IPS-20b (cell line): ENCODE data around the gene PPIA.
"Not testable (repeated sequence)": the region's sequence is repeated elsewhere in the genome, so short reads cannot be mapped to it uniquely, and the experiment has no call there.

ENCODE experiments used
- H3K27ac ChIP-seq: one replicate; pipeline ENCODE4 v1.5.1; 2013; ENCODE audit warnings: low read length
- H3K27me3 ChIP-seq: 2 replicates; pipeline ENCODE4 v1.6.1; 2013; ENCODE audit warnings: mild to moderate bottlenecking, low read length, inconsistent platforms; ENCODE audit not compliant: insufficient read depth
- H3K36me3 ChIP-seq: 2 replicates; pipeline ENCODE4 v1.6.1; 2013; ENCODE audit warnings: low read depth, mild to moderate bottlenecking, inconsistent platforms, low read length, moderate library complexity; ENCODE audit not compliant: insufficient read depth
- H3K4me1 ChIP-seq: 2 replicates; pipeline ENCODE4 v1.6.1; 2013; ENCODE audit warnings: mild to moderate bottlenecking, control low read depth, inconsistent platforms, low read length, moderate library complexity; ENCODE audit not compliant: insufficient read depth
- H3K4me3 ChIP-seq: 2 replicates; pipeline ENCODE4 v1.5.1; 2013; ENCODE audit warnings: mild to moderate bottlenecking, low read length, inconsistent platforms
- H3K9ac ChIP-seq: 2 replicates; pipeline ENCODE4 v1.6.1; 2013; ENCODE audit warnings: low read depth, mild to moderate bottlenecking, inconsistent platforms, low read length, moderate library complexity
- H3K9me3 ChIP-seq: 2 replicates; pipeline ENCODE4 v1.6.1; 2013; ENCODE audit warnings: mild to moderate bottlenecking, low read depth, low read length, inconsistent platforms; ENCODE audit not compliant: insufficient read depth

Gene PPIA

GRCh38 chr7:44814919-44815318, 18.4 kb downstream of the PPIA start:
- Histone ChIP-seq H3K9ac (no peak overlapping the region), H3K36me3 (no peaks in the 10 kb centered on the region), H3K9me3 (no peaks in the 10 kb centered on the region), H3K4me1 (no peaks in the 10 kb centered on the region), H3K4me3 (no peak overlapping the region), H3K27ac (no peak overlapping the region), H3K27me3 (no peaks in the 10 kb centered on the region)

DNA sequence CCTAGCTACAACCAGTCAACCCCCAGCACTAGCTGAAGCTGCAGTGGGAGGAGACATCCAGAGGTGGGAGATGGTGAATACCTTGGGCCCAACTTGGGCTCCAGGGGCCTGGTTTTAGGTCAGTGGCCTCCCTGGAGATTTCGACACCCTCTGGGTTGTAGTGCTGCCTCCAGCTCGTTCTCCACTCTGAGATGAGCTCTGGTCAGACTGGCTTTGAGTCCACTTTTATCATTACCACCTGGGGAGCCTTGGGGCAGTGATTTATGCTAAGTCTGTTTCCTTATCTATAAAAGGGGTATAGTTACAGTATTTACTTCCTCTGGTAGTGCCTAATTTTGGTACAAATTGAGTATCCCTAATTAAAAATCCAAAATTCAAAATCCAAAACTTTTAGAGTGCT, 22.8 kb downstream of the PPIA start:
- Histone ChIP-seq H3K27me3 (no peaks in the 10 kb centered on the region), H3K36me3 (no peaks in the 10 kb centered on the region), H3K27ac (no peak overlapping the region), H3K4me3 (no peak overlapping the region), H3K9me3 (no peaks in the 10 kb centered on the region), H3K9ac (no peak overlapping the region), H3K4me1 (no peaks in the 10 kb centered on the region)

DNA sequence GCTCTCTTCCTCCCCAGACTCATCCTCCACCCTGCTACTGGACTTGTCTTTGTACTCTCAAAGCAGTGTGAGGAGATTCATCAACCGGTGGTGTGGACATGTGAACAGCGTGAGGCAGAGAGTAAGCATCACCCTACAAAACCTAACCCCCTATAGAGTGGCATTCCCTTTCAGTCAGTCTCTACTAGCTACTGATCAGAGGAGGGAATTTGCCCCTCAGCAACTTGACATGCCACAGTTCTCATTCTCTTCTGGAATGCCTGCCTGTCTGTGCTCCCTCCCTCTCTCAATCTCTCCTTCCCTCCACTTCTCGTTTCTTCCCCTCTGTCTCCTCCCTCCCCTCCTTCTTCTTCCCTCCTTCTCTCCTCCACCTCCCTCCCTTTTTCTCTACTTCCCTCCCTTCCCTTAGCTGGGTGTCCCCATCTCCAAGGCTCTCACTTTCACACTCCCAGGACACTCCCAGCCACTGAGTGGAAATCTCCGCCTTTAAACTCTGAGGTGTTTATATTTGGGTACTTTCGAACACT, 26.8 kb downstream of the PPIA start:
- H3K4me1 ChIP-seq: no peaks in the 10 kb centered on the region
- no peak overlapping the region for H3K9ac ChIP-seq
- H3K4me3 ChIP-seq: no peak overlapping the region
- no peak overlapping the region for H3K27ac ChIP-seq
- H3K36me3 ChIP-seq: peaks cover 26% of the 10 kb centered on the region
- H3K27me3 ChIP-seq: no peaks in the 10 kb centered on the region
- H3K9me3 ChIP-seq: no peaks in the 10 kb centered on the region

DNA sequence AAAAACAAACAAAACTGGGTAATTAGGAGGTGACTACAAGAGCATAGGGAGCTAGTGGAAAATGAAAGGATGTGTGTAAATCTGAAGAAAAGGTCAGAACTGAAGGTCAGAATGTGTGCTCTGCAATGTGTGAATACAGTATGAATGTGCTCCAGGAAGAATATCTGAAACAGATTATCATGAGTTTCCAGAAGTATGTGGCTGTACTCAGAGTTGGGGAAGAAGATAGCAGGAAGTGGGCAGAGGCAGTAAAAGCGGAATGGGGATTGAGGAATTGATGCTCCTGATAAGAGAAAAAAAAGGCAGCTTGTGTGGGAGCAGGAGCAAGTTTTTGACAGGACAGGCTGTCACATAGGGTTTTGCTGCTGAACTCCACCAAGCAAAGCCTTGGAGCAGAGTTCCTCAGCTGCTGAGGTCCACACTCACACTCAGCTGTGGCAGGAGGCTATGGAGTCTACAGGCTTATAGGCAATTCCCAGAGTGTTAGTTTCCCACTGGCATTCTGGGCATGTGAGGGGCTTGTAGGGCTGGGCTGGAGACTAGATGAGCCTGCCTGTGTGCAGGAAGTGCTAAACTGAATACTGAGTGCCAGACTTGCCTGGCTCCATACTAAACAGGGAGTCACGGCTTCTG, 28.5 kb downstream of the PPIA start:
- Histone ChIP-seq H3K36me3 (peaks cover 43% of the 10 kb centered on the region), H3K9me3 (no peaks in the 10 kb centered on the region), H3K27me3 (no peaks in the 10 kb centered on the region), H3K27ac (no peak overlapping the region), H3K4me1 (no peaks in the 10 kb centered on the region), H3K4me3 (no peak overlapping the region), H3K9ac (no peak overlapping the region)

- H3K9ac ChIP-seq: no peak overlapping the region
- H3K36me3 ChIP-seq: peaks cover 68% of the 10 kb centered on the region
These were observed 31.1 kb downstream of the PPIA start for GRCh38 chr7:44827567-44827966.

DNA sequence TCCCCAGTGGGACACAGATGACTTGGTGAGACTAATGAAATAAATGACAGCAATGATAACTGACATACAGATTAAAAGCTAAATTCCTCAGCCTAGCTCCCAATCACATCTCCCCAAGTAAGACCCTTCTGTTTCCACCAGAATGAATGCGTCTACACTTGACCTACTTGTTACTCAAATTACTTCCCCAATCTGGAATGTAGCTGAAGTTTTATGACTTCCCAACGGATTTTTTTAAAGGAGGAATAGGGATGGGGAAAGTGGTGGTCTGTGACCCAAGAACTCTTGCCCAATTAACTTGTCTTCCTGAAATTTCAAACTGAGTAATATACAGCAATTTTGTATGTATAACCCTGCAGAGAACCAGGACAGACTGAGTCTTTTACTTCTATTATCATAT, 42.3 kb downstream of the PPIA start:
- Histone ChIP-seq H3K9ac (no peak overlapping the region), H3K9me3 (no peaks in the 10 kb centered on the region), H3K27ac (no peak overlapping the region), H3K4me1 (no peaks in the 10 kb centered on the region), H3K27me3 (no peaks in the 10 kb centered on the region), H3K36me3 (peaks cover 67% of the 10 kb centered on the region), H3K4me3 (no peak overlapping the region)

More at GRCh38 chr7:44827567-44827966, 31.1 kb downstream of the PPIA start:
- Histone ChIP-seq H3K27me3 (no peaks in the 10 kb centered on the region), H3K4me3 (no peak overlapping the region), H3K27ac (no peak overlapping the region), H3K4me1 (no peaks in the 10 kb centered on the region), H3K9me3 (no peaks in the 10 kb centered on the region)

GRCh38 chr7:44842675-44843074, 46.2 kb downstream of the PPIA start:
- not testable (repeated sequence) for H3K27me3 ChIP-seq, H3K27ac ChIP-seq, H3K4me1 ChIP-seq, H3K9ac ChIP-seq, H3K9me3 ChIP-seq, H3K4me3 ChIP-seq
- peaks cover 39% of the 10 kb centered on the region for H3K36me3 ChIP-seq

- not testable (repeated sequence) for H3K27me3 ChIP-seq
- H3K36me3 ChIP-seq: peaks cover 35% of the 10 kb centered on the region
These were observed 47.0 kb downstream of the PPIA start for GRCh38 chr7:44843440-44843839.

DNA sequence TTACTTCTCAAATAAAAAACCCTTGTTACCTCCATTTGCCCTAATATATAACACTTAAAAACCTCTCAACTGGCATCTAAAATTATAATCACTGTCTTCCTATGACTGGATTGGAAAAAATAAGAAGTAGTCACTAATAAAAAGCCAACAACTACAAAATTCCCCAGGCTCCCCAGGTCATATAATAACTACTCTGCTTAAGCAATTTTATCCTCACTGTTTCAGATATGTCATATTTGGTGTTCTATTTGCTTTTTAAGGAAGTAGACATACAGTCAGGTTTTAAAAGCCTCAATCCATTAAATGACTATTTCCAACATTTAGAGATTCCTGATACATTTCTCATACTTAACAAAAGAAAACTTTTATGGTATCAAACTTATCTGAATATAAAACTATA, 49.0 kb downstream of the PPIA start:
- no peak overlapping the region for H3K27ac ChIP-seq
- no peak overlapping the region for H3K9ac ChIP-seq
- peaks cover 22% of the 10 kb centered on the region for H3K36me3 ChIP-seq
- H3K4me1 ChIP-seq: no peaks in the 10 kb centered on the region; the same call in 1 of the 2 replicates
- H3K9me3 ChIP-seq: no peaks in the 10 kb centered on the region
- 0 out of 2 replicates have a peak overlapping the region, but pooled peaks have one; percentile 20 for H3K4me3 ChIP-seq
- no peaks in the 10 kb centered on the region for H3K27me3 ChIP-seq

More at GRCh38 chr7:44843440-44843839, 47.0 kb downstream of the PPIA start:
- H3K4me1 ChIP-seq, H3K9ac ChIP-seq, H3K9me3 ChIP-seq, H3K27ac ChIP-seq, H3K4me3 ChIP-seq: not testable (repeated sequence)

DNA sequence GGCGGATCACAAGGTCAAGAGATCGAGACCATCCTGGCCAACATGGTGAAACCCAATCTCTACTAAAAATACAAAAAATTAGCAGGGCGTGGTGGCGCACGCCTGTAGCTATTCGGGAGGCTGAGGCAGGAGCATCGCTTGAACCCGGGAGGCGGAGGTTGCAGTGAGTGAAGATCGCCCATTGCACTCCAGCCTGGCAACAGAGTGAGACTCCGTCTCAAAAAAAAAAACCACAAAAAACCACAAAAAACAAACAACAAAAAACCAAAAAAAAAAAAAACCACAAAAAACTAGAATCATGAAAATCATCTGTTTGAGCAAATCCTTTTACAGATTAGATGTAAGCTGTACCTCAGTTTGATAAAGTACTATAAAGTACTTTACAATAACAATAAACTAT, 49.9 kb downstream of the PPIA start:
- not testable (repeated sequence) for H3K27ac ChIP-seq

DNA sequence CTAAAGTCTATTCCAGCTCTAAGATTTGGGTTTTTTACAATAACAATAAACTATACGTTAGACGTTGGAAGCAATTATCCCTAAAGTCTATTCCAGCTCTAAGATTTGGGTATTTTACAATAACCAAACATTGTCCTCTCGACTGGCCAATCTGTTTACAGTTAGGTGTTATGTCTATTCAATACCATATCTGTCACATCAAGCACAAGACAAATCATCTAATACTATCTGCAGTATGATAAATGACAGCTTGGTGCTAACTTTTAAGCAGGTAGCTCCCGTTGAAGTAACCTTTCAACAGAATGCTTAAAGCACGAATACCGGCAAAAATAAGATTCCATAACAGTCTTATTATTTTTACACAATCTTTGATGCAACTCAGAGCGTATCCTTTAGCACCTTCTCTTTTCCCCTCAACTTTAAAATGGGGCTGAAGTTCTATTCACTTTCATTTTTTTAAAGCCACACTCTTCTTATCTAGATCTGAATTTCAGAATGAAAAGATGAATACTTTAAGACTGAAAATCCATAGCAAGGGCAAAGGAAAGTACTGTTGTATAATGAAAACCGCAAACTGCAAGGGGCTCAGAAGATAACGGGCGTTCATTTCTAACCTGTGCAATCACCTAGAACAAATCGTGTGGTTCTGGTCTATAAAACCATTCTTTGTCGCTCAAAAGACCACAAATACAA, 50.5 kb downstream of the PPIA start:
- peak overlapping the region; percentile 98 for H3K9ac ChIP-seq
- H3K36me3 ChIP-seq: peaks cover 7% of the 10 kb centered on the region
- no peaks in the 10 kb centered on the region for H3K9me3 ChIP-seq
- H3K4me3 ChIP-seq: peak overlapping the region; percentile 99
- H3K4me1 ChIP-seq: no peaks in the 10 kb centered on the region; the same call in 1 of the 2 replicates
- no peaks in the 10 kb centered on the region for H3K27me3 ChIP-seq
- peak overlapping the region; percentile 79 for H3K27ac ChIP-seq

More for the DNA sequence above, 49.9 kb downstream of the PPIA start:
- not testable (repeated sequence) for H3K27me3 ChIP-seq, H3K9me3 ChIP-seq, H3K4me1 ChIP-seq
- Histone ChIP-seq H3K9ac (peak overlapping the region; percentile 98; the same call in 1 of the 2 replicates), H3K4me3 (peak overlapping the region; percentile 99), H3K36me3 (peaks cover 13% of the 10 kb centered on the region)

- Histone ChIP-seq H3K9ac (peak overlapping the region; percentile 98), H3K27ac (peak overlapping the region; percentile 79), H3K4me1 (no peaks in the 10 kb centered on the region; the same call in 1 of the 2 replicates), H3K36me3 (peaks cover 1% of the 10 kb centered on the region; the same call in 1 of the 2 replicates), H3K27me3 (no peaks in the 10 kb centered on the region), H3K4me3 (peak overlapping the region; percentile 99), H3K9me3 (no peaks in the 10 kb centered on the region)
These were observed 51.0 kb downstream of the PPIA start for GRCh38 chr7:44847509-44847919.
